Ascending aorta (tissue), 2 donors: ENCODE results near the gene FREM3. TPM values are rescaled to one million over a fixed set of nuclear protein-coding genes. Genes with fewer than 3 reads are reported as not detected.
"Not testable (repeated sequence)": the region's sequence is repeated elsewhere in the genome, so short reads cannot be mapped to it uniquely, and the experiment has no call there.

Experiments
- DNase-seq, 2 donors: peaks; one replicate each; pipeline ENCODE4 v3.0.0-alpha.2; 2019; ENCODE audit warnings: low spot score in 2 of 2
- H3K27ac ChIP-seq, 2 donors: fragments of 200-600 bp; sonication (generic); one replicate each; pipeline ENCODE4 v1.5.1; 2016 to 2017; ENCODE audit warnings: mild to moderate bottlenecking in 1 of 2
- H3K27me3 ChIP-seq: fragments of 200-600 bp; sonication (generic); one replicate; pipeline ENCODE4 v1.5.1; 2017
- H3K36me3 ChIP-seq, 2 donors: fragments of 200-600 bp; sonication (generic); one replicate each; pipeline ENCODE4 v1.5.1; 2016
- H3K4me1 ChIP-seq, 2 donors: fragments of 200-600 bp; sonication (generic); one replicate each; pipeline ENCODE4 v1.5.1; 2016 to 2017; ENCODE audit warnings: mild to moderate bottlenecking in 1 of 2
- H3K4me3 ChIP-seq, 2 donors: fragments of 200-600 bp; sonication (generic); one replicate each; pipeline ENCODE4 v1.5.1; 2016 to 2017; ENCODE audit warnings: mild to moderate bottlenecking in 1 of 2
- H3K9me3 ChIP-seq, 2 donors: fragments of 200-600 bp; sonication (generic); one replicate each; pipeline ENCODE4 v1.5.1; 2016
- intact Hi-C: fragments of 100-400 bp; cut with DNase I; formaldehyde crosslinking; loops from one replicate; pipeline ENCODE4 v1.15.1; 2023
- total RNA-seq: library from RNA; depleted of rRNA; stranded (reverse); fragments of >200 nt; gene quantifications from one replicate; pipeline ENCODE4 v1.1.0, GENCODE V29; 2016
- TF ChIP-seq, protein P1 (sequence below), 3 experiments: fragments of 200-600 bp in 2 of 3; fragments of 450-650 bp in 1 of 3; sonication (generic) in 2 of 3; IDR thresholded peaks; one replicate each; pipeline ENCODE4 v1.5.1; 2016 to 2019; ENCODE audit warnings: antibody characterized with exemption in 3 of 3, mild to moderate bottlenecking in 1 of 3, moderate library complexity in 1 of 3

Gene FREM3
- total RNA-seq, 1 donor from 2014 or later, result not detected

GRCh38 chr4:143728166-143728565 is 27.7 kb upstream of the FREM3 start:
- no peaks in the 10 kb centered on the region for H3K9me3 ChIP-seq
- no peaks in the 10 kb centered on the region for H3K36me3 ChIP-seq
- no peak overlapping the region for H3K27ac ChIP-seq
- no peaks in the 10 kb centered on the region for H3K27me3 ChIP-seq
- TF ChIP-seq, protein P1, sequence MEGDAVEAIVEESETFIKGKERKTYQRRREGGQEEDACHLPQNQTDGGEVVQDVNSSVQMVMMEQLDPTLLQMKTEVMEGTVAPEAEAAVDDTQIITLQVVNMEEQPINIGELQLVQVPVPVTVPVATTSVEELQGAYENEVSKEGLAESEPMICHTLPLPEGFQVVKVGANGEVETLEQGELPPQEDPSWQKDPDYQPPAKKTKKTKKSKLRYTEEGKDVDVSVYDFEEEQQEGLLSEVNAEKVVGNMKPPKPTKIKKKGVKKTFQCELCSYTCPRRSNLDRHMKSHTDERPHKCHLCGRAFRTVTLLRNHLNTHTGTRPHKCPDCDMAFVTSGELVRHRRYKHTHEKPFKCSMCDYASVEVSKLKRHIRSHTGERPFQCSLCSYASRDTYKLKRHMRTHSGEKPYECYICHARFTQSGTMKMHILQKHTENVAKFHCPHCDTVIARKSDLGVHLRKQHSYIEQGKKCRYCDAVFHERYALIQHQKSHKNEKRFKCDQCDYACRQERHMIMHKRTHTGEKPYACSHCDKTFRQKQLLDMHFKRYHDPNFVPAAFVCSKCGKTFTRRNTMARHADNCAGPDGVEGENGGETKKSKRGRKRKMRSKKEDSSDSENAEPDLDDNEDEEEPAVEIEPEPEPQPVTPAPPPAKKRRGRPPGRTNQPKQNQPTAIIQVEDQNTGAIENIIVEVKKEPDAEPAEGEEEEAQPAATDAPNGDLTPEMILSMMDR (IDR thresholded peaks at IDR 0.05), result no peak
- no peaks in the 10 kb centered on the region for H3K4me1 ChIP-seq
- H3K4me3 ChIP-seq, result no peak overlapping the region
- DNase-seq, result no peak
- intact Hi-C loops, result no loop called here

GRCh38 chr4:143726714-143727113 is 26.2 kb upstream of the FREM3 start:
- H3K9me3 ChIP-seq, result no peaks in the 10 kb centered on the region
- H3K4me1 ChIP-seq, result no peaks in the 10 kb centered on the region
- no peak for DNase-seq
- TF ChIP-seq, protein P1 (IDR thresholded peaks at IDR 0.05), result no peak
- no peaks in the 10 kb centered on the region for H3K36me3 ChIP-seq
- H3K27ac ChIP-seq, result no peak overlapping the region
- intact Hi-C loops, result no loop called here
- no peak overlapping the region for H3K4me3 ChIP-seq
- H3K27me3 ChIP-seq, result no peaks in the 10 kb centered on the region

DNA sequence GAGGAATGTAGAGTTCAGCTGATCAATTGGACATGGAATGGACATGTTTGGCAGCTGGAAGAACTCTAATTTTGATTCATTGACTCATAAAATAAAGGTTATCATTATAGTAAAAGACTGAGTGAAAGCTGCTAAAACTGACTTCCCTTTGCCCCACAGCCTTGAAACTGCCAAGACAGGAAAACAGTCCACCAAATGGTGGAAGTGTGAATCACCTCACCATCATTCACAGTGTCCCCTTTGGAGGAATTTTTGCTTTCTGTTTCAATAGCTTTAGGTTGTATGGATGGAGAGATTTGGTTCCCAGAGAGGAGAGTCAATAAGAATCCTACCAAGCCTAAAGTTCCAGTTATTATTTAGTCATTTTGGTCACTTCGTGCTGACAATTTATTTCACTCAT is 20.8 kb upstream of the FREM3 start:
- H3K4me3 ChIP-seq, result no peak overlapping the region
- H3K4me1 ChIP-seq, result no peaks in the 10 kb centered on the region
- TF ChIP-seq, protein P1 (IDR thresholded peaks at IDR 0.05), result no peak
- no peaks in the 10 kb centered on the region for H3K36me3 ChIP-seq
- intact Hi-C loops, result no loop called here
- H3K9me3 ChIP-seq, result no peaks in the 10 kb centered on the region
- H3K27ac ChIP-seq, result no peak overlapping the region
- H3K27me3 ChIP-seq, result no peaks in the 10 kb centered on the region
- DNase-seq, result no peak

- H3K27me3 ChIP-seq, H3K36me3 ChIP-seq, H3K9me3 ChIP-seq, H3K4me1 ChIP-seq, DNase-seq, H3K4me3 ChIP-seq, intact Hi-C loops, H3K27ac ChIP-seq: not testable (repeated sequence)
Measured at GRCh38 chr4:143718748-143719147, 18.3 kb upstream of the FREM3 start.

DNA sequence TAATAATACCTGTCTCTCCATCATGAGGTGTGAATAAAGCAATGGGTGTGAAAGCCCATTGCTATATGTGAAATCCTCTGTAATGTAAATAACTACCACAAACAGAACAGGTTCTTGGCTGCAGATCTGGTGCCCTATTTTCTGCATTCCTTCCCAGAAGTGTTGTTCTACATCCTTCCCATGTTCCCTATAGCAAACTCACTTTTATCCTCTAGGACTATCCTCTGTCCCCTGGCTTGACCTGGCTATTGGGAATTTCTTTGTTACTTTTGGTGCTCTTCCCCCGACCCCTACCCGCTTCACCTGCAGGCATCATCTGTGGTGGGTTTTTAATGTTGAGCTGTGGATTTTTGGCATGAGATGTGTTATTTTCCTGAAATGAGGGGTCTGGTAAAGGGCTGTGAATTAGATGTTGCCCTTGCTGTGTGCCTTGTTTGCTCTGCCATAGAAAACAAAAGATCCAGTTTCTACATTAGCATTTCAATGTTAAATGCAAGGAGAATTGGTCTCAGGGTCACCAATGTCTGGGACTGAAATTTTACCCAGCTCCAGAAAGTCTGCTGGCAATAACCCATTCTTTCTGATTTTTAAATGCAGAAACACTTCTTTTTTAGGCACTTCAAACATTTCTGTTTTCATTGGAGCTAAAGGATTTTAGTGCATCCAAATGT is 13.6 kb upstream of the FREM3 start:
- DNase-seq, result no peak
- no peaks in the 10 kb centered on the region for H3K9me3 ChIP-seq
- no peak overlapping the region for H3K4me3 ChIP-seq
- no peaks in the 10 kb centered on the region for H3K36me3 ChIP-seq
- H3K27me3 ChIP-seq, result no peaks in the 10 kb centered on the region
- TF ChIP-seq, protein P1 (IDR thresholded peaks at IDR 0.05), result no peak
- H3K27ac ChIP-seq, result no peak overlapping the region
- intact Hi-C loops, result no loop called here
- H3K4me1 ChIP-seq, result no peaks in the 10 kb centered on the region

GRCh38 chr4:143713553-143713952 is 13.1 kb upstream of the FREM3 start:
- no peaks in the 10 kb centered on the region for H3K36me3 ChIP-seq
- no peak overlapping the region for H3K4me3 ChIP-seq
- no peaks in the 10 kb centered on the region for H3K9me3 ChIP-seq
- H3K27ac ChIP-seq, result no peak overlapping the region
- TF ChIP-seq, protein P1 (IDR thresholded peaks at IDR 0.05), result no peak
- no peak for DNase-seq
- H3K27me3 ChIP-seq, result no peaks in the 10 kb centered on the region
- H3K4me1 ChIP-seq, result no peaks in the 10 kb centered on the region
- intact Hi-C loops, result no loop called here
